Measurements from ENCODE around the gene TPPP2. TPM values are rescaled to one million over a fixed set of nuclear protein-coding genes. Genes with fewer than 3 reads are reported as not detected.
A peak's percentile ranks its signal among the peaks of the same experiment; 100 is the strongest.
"Not testable (repeated sequence)": the region's sequence is repeated elsewhere in the genome, so short reads cannot be mapped to it uniquely, and the experiment has no call there.

The TPPP2 gene
- total RNA-seq, 2 donors from 2014 or later = 1.3 TPM; not detected in 1

GRCh38 chr14:21039585-21040369 is 9.8 kb downstream of the TPPP2 start:
- 28 to 31% methylated on average over 8 of the region's 8 CpGs for WGBS, 2 donors
- no peaks in the 10 kb centered on the region for H3K27me3 ChIP-seq
- TF ChIP-seq POLR2A (IDR thresholded peaks at IDR 0.05) (no peak), CTCF (IDR thresholded peaks at IDR 0.05) (peak in 6 of 7 experiments; percentile 51 to 89 (median 84))
- ATAC-seq = peak; percentile 70
- H3K9me3 ChIP-seq = no peaks in the 10 kb centered on the region
- DNase-seq = peak; percentile 69 to 82 (median 73)
- intact Hi-C loops (cut with DNase I) = no loop called here
- H3K27ac ChIP-seq = peak overlapping the region; percentile 63 to 84 (median 74)
- H3K4me3 ChIP-seq = no peak overlapping the region
- H3K36me3 ChIP-seq (replicated peaks in 1 of 2; ENCODE audit: insufficient read depth in 1 of 2, low read depth in 2 of 2) = no peaks in the 10 kb centered on the region
- H3K4me1 ChIP-seq = peaks cover 59% of the 10 kb centered on the region

GRCh38 chr14:21040370-21040925 is 10.4 kb downstream of the TPPP2 start:
- H3K4me1 ChIP-seq = peaks cover 59% of the 10 kb centered on the region
- intact Hi-C loops (cut with DNase I) = no loop called here
- DNase-seq (no peak), ATAC-seq (no peak)
- H3K36me3 ChIP-seq (replicated peaks in 1 of 2; ENCODE audit: insufficient read depth in 1 of 2, low read depth in 2 of 2) = no peaks in the 10 kb centered on the region
- H3K27ac ChIP-seq = peak overlapping the region in 3 of 4 donors; percentile 73 to 84 (median 76)
- 60 to 65% methylated on average over 8 of the region's 8 CpGs for WGBS, 2 donors
- H3K27me3 ChIP-seq = no peaks in the 10 kb centered on the region
- no peaks in the 10 kb centered on the region for H3K9me3 ChIP-seq
- no peak overlapping the region for H3K4me3 ChIP-seq
- TF ChIP-seq CTCF (IDR thresholded peaks at IDR 0.05) (no peak), POLR2A (IDR thresholded peaks at IDR 0.05) (no peak)

- H3K27me3 ChIP-seq; H3K27ac ChIP-seq; H3K9me3 ChIP-seq; intact Hi-C loops (cut with DNase I); H3K4me3 ChIP-seq; ATAC-seq; H3K36me3 ChIP-seq (replicated peaks in 1 of 2; ENCODE audit: insufficient read depth in 1 of 2, low read depth in 2 of 2); DNase-seq: not testable (repeated sequence)
- peaks cover 59% of the 10 kb centered on the region for H3K4me1 ChIP-seq
- 64 to 73% methylated on average over 3 of the region's 3 CpGs for WGBS, 2 donors
Observed at GRCh38 chr14:21040941-21041340, 10.9 kb downstream of the TPPP2 start.

GRCh38 chr14:21041676-21042433 is 11.8 kb downstream of the TPPP2 start, which contains the start of gene RNASE7:
Gene RNASE7 (plus strand): TSS chr14:21042362. CDS start chr14:21042993, 631 bp downstream.
- Histone ChIP-seq H3K4me3 (no peak within 1 kb of the TSS), H3K4me1 (peaks cover 59% of the 10 kb centered on the region), H3K27me3 (no peaks in the 10 kb centered on the region), H3K9me3 (no peaks in the 10 kb centered on the region), H3K36me3 (replicated peaks in 1 of 2; ENCODE audit: insufficient read depth in 1 of 2, low read depth in 2 of 2) (no peaks in the 10 kb centered on the region), H3K27ac (peak within 1 kb of the TSS; percentile 67 to 76 (median 74))
- DNase-seq = peak in 2 of 4 donors; percentile 31 to 59
- TF ChIP-seq POLR2A (IDR thresholded peaks at IDR 0.05) (no peak), CTCF (IDR thresholded peaks at IDR 0.05) (no peak)
- ATAC-seq = no peak
- intact Hi-C loops (cut with DNase I) = no loop called here
- 59 to 61% methylated on average over 11 of the region's 11 CpGs for WGBS, 2 donors

GRCh38 chr14:21042918-21043317 is 12.9 kb downstream of the TPPP2 start:
- peak; percentile 38 to 69 (median 58) for DNase-seq
- TF ChIP-seq CTCF (IDR thresholded peaks at IDR 0.05) (no peak), POLR2A (IDR thresholded peaks at IDR 0.05) (no peak)
- WGBS, 2 donors = 30 to 40% methylated on average over 8 of the region's 8 CpGs
- Histone ChIP-seq H3K4me1 (peaks cover 65% of the 10 kb centered on the region), H3K4me3 (no peak overlapping the region), H3K27ac (peak overlapping the region; percentile 67 to 76 (median 74)), H3K27me3 (no peaks in the 10 kb centered on the region), H3K9me3 (no peaks in the 10 kb centered on the region), H3K36me3 (replicated peaks in 1 of 2; ENCODE audit: insufficient read depth in 1 of 2, low read depth in 2 of 2) (no peaks in the 10 kb centered on the region)
- intact Hi-C loops (cut with DNase I) = no loop called here
- no peak for ATAC-seq
